Measurements from ENCODE around the gene ADAT3. TPM values are rescaled to one million over a fixed set of nuclear protein-coding genes. Genes with fewer than 3 reads are reported as not detected.
A peak's percentile ranks its signal among the peaks of the same experiment; 100 is the strongest.

The ADAT3 gene
- polyA plus RNA-seq, 4 donors = 1.4 to 6.4 (median 3.7) TPM

DNA sequence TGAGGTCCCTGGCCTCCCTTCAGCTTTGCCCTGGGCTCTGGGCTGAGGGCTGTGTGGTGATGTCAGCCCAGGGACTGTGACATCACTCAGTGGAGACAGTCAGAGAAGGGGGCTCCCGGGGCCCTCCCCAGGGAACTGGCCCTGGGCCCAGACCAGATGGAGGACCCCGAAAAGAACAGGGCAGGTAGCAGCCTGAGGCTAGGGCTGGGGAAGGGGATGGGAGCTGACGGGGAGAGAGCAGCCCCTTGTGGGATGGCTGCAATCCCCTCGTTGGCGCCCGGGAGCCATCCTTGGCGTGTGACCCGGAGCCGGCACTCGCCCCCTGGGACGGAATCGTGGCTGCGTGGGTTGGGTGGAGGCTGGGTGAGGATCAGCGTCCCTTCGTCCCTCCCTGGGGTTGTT, 49.3 kb downstream of the ADAT3 start:
- DNase-seq (ENCODE audit: low read depth in 4 of 4, low spot score in 2 of 4) = no peak

DNA sequence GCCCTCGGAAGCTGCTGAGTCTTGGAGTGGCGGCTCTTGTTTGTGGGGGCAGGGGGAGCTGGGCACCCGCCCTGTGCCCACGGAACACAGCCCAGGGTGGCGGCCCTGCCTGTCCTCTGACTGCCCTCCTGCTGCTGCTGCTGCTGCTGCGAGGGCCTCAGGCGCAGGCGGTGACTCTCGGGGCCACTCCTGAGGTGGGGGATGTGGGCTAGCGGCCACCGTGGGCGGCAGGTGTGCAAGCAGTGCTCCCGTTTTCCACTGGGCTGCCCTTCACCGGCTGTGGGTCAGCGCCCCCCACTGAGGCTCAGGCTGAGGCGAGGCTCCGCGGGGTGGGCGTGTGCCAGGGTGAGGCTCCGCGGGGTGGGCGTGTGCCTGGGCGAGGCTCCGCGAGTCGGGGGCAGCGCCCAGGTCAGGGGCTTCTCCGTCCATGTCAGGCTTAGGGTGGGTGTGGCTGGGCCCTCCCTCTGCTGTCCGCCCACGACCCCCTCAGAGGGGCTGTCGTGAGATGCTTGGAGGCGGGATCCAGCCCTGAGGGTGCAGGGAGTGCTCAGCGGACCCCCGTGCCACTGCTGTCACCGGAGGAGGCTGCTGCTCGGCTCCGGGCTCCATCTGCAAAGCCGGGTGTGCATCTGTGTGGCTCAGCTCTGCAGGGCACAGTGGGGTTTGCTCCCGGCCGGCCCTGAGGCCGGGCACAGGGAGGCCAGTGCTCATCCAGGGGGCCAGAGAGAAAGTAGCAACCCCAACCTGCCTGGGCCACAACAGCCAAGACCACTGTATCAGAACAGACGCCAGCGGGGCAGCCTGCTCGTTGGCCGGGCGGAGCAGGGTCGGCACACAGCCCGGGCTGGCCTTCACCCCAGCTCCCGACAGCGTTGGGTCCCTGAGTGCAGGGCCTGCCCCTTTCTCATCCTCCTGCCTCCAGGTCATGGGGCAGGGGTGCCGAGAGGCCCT, 50.2 kb downstream of the ADAT3 start:
- DNase-seq (ENCODE audit: low read depth in 4 of 4, low spot score in 2 of 4) = no peak

DNA sequence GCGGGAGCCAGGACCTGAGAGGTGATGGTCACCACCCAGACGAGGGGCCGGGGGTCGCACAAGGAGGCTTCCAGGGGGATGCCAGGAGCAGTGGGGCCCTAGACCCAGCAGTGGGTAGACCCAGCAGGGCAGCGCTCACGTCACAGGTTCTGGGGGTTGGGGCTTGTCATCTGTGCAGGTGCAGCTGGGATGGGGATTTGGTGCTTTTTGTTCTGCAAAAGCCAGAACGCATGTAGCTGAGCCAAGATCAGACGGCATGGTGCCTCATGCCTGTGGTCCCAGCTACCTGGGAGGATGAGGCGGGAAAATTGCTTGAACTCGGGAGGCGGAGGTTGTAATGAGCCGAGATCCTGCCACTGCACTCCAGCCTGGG, 50.9 kb downstream of the ADAT3 start:
- no peak for DNase-seq (ENCODE audit: low read depth in 4 of 4, low spot score in 2 of 4)

DNA sequence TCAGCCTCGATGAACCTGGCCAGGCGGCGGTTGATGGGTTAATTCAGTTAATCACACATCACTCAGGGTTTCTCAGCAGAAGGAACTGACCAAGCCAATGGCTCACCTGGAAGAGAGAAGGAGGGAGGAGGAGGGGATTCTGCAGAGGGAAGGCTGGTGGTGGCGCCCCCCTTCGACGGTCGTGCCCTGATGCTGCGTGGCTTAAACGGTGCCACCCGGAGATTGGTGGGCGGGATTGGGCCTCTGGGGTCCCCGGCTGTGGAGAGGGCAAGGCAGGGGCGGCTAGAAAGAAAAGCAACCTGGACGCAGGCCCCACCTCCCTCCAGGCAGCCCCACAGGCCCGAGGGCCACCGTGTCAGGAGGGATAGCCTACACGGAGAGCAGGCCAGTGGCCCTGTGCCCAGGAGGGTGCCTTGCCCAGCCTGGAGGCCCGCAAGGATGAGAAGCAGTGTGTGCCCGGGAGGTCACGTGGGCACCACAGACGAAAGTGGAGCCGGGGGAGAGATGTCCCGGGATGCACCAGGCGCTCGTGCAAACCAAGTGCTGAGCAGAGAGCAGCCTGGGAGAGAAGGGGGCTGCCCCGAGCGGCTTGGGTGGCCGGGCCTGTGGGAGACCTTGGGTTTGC, 51.8 kb downstream of the ADAT3 start:
- DNase-seq (ENCODE audit: low read depth in 4 of 4, low spot score in 2 of 4) = no peak

DNA sequence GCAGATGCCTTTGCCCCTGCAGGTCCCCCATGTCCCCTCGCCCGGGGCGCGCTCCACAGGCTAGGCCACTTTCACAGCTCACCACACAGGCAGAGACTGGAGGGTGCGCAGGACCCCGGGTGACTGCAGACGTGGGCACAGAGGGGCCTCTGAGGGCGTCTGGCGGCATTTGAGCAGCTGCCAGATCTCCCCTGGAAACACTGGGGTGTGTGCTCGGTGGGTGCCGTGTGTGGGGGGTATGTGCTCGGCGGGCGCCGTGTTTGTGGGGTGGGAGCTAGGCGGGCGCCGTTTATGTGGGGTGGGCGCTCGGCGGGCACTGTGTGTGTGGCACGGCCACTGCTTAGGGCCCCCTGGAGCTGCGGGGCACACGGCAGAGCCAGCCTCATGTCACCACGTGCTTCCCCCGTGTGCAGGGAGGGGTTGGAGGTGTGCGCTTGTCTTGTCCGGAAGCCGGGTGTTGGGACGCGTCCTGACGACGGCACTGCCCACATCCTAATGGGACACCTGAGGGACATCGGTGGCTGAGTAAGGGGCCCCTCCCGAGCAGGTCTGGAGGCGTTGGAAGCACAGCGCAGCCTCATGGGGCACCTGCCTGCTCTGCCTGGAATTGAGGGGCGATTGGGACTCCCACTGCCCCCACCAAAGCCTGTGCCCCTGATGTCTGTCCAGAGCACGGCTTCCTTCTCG, 52.5 kb downstream of the ADAT3 start:
- DNase-seq (ENCODE audit: low read depth in 4 of 4, low spot score in 2 of 4) = no peak

DNA sequence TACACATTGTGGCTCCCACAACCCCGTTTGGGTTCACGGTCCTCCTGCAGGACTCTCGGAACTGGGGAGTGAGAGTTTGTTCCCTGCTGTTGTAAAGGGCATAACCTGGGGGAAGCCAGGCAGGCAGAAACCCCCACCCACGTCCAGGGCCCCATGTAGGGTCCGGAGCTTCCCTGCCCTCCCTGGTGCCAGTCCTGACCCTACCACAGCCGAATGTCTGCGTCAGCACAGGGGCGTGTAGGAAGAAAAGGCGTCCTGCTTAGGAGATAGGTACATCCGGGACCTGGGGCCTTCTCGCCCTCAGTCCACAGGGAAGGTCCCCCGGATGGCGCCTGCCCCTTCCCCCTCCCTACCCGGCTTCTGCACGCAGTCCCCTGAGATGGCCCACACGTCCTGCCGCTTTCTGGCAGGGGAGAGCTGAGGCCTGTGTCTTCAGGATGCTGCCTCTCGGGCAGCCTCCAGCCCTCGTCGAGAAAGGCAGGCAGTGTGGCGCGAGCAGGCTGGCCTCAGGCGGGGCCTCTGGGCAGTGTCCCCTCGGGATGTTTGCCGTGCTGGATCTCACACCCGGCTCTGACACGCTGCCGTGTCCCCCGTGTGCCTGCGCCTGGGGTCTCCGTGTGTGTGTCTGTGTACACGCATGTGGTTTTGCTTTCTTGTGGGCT, 54.9 kb downstream of the ADAT3 start:
- DNase-seq (ENCODE audit: low read depth in 4 of 4, low spot score in 2 of 4) = no peak

DNA sequence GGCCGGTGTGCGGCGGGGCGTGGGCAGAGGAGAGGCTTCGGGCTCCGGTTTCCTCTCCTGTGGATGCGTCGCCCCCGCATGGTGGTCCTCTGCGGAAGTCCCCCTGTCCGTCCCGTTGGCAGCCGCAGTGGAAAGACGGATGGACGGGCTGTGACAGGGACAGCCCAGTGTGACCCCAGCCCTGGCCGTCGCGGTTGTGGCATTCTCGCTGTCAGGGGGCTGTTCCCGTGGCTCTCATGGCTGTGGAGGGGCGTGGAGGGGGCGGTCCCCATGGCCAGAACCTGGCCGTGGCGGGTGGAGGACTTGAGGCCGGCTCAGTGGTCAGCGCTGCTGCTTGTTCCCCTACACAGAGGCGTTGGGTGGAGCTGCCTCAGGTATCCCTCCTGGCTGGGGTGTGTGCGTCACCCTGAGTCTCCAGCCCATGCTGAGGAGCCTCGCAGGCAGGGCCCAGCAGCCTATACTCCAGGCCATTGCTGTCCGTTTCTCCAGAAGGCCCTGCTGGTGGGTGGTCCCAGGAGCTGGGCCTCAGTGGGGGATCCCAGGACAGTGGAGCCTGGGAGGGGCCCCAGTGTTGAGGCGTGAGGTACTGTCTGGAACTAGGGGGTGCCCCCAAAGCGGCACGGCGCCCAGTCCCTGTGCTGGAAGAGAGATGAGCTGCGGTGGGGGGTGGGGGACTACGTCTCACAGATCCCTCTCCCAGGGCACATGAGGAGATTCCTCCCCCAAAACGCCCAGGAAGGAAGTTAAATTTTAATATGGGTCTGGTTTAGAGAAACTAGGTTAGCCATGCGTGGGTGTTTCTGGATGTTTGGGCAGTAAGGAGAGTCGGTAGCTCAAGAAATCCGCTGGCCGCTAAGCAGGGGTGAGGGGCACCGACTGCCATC, 56.0 kb downstream of the ADAT3 start:
- DNase-seq (ENCODE audit: low read depth in 4 of 4, low spot score in 2 of 4) = peak in 1 of 4 donors; percentile 24

DNA sequence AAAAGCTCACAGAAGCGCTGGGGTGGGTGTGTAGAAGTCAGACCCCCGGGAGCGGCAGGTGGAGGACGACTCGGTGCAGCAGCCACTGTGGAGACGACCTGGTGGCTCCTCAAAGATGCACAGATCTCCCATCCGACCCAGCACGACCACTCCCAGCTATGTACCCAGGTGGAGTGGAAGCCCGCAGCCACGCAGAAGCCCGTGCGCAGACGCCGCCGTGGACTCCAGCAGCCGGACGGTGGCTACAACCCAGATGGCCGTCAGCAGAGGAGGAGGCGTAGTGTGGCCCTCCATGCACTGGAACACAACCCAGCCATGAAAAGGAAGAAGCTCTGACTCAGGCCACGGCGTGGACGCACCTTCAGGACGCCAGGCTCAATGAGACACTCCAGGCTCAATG, 57.5 kb downstream of the ADAT3 start:
- no peak for DNase-seq (ENCODE audit: low read depth in 4 of 4, low spot score in 2 of 4)

Other genes starting within 250 kb of the ADAT3 start
- gene ONECUT3, start 151.9 kb upstream of the ADAT3 start, polyA plus RNA-seq (ENCODE audit: insufficient read length in 4 of 4) = under 1 TPM in 2 of 4 donors, not detected in 2; 0.05 to 0.08 TPM
- gene ATP8B3, start 93.1 kb upstream of the ADAT3 start, polyA plus RNA-seq (ENCODE audit: insufficient read length in 4 of 4) = 1 to 10 TPM in 1 of 4 donors, under 1 TPM in 3; 0.52 to 1.0 (median 0.76) TPM
- 10 to 100 TPM; 20.4 to 35.7 (median 28.0) TPM for gene REXO1, start 56.9 kb upstream of the ADAT3 start, polyA plus RNA-seq (ENCODE audit: insufficient read length in 4 of 4)
- 10 to 100 TPM in 2 of 4 donors, 1 to 10 TPM in 2; 5.6 to 13.8 (median 10.6) TPM for gene KLF16, start 41.8 kb upstream of the ADAT3 start, polyA plus RNA-seq (ENCODE audit: insufficient read length in 4 of 4)
- gene ABHD17A, start 19.9 kb upstream of the ADAT3 start, polyA plus RNA-seq (ENCODE audit: insufficient read length in 4 of 4) = 10 to 100 TPM; 32.5 to 69.4 (median 56.9) TPM
- gene SCAMP4, start within 50 bp of the ADAT3 start, polyA plus RNA-seq (ENCODE audit: insufficient read length in 4 of 4) = 10 to 100 TPM; 49.6 to 94.5 (median 86.5) TPM
- 10 to 100 TPM; 44.8 to 82.8 (median 68.9) TPM for gene CSNK1G2, start 35.8 kb downstream of the ADAT3 start, polyA plus RNA-seq (ENCODE audit: insufficient read length in 4 of 4)
- gene BTBD2, start 110.3 kb downstream of the ADAT3 start, polyA plus RNA-seq (ENCODE audit: insufficient read length in 4 of 4) = 100 to 1,000 TPM in 2 of 4 donors, 10 to 100 TPM in 2; 75.3 to 134 (median 112) TPM
- 10 to 100 TPM; 54.6 to 86.8 (median 81.6) TPM for gene MKNK2, start 145.8 kb downstream of the ADAT3 start, polyA plus RNA-seq (ENCODE audit: insufficient read length in 4 of 4)
- gene MOB3A, start 190.9 kb downstream of the ADAT3 start, polyA plus RNA-seq (ENCODE audit: insufficient read length in 4 of 4) = 10 to 100 TPM; 20.9 to 33.3 (median 25.1) TPM
- gene IZUMO4, start 191.5 kb downstream of the ADAT3 start, polyA plus RNA-seq (ENCODE audit: insufficient read length in 4 of 4) = 1 to 10 TPM; 4.0 to 9.2 (median 7.4) TPM
- gene AP3D1, start 246.2 kb downstream of the ADAT3 start, polyA plus RNA-seq (ENCODE audit: insufficient read length in 4 of 4) = 100 to 1,000 TPM in 3 of 4 donors, 10 to 100 TPM in 1; 92.0 to 128 (median 113) TPM